ENCODE measurements around the gene SLC9A9.

- TF ChIP-seq CTCF (IDR thresholded peaks at IDR 0.05; ENCODE audit: poor library complexity) (no peak), EZH2phosphoT487 (IDR thresholded peaks at IDR 0.05; ENCODE audit: low read depth, severe bottlenecking, unreplicated experiment) (no peak)
Observed at GRCh38 chr3:143737065-143737464, 111.2 kb downstream of the SLC9A9 start.
